ENCODE measurements around the gene TOX2.

The TOX2 gene, protein sequence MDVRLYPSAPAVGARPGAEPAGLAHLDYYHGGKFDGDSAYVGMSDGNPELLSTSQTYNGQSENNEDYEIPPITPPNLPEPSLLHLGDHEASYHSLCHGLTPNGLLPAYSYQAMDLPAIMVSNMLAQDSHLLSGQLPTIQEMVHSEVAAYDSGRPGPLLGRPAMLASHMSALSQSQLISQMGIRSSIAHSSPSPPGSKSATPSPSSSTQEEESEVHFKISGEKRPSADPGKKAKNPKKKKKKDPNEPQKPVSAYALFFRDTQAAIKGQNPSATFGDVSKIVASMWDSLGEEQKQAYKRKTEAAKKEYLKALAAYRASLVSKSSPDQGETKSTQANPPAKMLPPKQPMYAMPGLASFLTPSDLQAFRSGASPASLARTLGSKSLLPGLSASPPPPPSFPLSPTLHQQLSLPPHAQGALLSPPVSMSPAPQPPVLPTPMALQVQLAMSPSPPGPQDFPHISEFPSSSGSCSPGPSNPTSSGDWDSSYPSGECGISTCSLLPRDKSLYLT

DNA sequence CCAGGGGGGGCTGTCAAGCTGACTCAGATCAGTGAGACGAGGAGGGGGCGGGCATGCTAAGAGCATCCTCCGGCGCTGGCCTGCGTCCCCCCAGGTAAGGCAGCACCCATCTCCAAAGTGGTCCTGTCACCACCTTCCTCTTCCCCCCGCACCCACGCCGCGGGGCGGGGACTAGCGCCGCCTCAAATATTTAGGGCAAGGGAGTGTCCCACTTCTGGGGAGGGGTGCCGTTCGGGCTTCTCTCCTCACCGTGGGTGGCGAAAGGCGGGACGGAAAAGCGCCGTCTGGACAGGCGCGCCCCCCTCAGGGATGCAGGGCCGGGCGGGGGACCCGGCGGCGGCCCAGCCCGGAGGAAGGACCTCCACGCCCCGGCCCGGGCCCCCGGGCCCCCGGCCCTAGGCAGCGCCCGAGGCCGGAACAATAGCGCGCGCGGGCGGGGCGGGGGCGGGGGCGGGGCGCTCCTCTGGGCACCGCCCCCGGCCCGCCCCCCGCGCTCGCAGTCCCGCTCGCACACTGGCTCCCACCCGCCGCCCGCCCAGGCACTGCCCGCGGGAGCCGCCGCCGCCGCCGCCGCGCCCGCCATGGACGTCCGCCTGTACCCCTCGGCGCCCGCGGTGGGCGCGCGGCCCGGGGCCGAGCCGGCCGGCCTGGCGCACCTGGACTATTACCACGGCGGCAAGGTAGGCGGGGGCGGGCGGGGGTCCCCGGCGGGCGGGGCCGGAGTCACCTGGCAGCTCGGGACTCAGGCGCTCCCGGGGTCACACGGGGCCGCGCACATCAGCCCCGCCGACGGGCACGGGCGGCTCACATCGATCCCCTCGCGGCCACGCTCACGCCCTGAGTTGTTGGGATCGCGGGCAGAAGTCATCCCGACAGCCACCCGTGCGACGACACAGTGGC, at the start of gene TOX2:
Gene TOX2 (plus strand): TSS at position 542 of the 900 bp plus-strand sequence. CDS start 40 bp downstream, at position 582.
- DNase-seq = peak; percentile 33

DNA sequence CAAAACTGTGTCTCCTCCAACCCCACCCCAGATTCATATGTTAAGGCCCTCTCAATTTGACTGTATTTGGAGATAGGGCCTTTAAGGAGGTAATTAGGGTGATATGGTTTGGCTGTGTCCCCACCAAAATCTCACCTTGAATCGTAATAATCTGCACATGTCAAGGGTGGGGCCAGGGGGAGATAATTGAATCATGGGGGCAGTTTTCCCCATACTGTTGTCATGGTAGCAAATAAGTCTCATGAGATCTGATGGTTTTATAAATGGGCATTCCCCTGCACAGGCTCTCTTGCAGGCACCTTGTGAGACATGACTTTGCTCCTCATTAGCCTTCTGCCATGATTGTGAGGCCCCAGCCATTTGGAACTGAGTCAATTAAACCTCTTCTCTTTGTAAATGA, 46.6 kb upstream of the TOX2 start:
- no peak for DNase-seq

DNA sequence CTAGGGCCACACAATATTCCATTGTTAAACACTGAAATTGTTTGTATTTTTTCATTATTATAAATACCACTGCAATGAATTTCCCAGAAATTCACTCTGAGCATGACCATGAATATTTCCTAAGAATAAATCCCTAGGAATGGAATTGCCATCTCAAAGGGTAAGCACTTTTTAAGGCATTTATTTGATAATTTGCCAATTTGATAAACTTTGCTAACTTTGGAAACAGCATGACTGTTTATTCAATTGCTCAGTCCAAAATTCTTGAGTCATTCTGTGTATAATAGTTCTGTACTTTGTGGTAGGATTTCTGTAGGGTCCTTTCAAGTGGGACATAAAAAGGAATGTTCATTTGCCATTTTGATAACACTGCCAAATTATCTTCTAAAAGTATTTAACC, 44.2 kb upstream of the TOX2 start:
- no peak for DNase-seq

DNA sequence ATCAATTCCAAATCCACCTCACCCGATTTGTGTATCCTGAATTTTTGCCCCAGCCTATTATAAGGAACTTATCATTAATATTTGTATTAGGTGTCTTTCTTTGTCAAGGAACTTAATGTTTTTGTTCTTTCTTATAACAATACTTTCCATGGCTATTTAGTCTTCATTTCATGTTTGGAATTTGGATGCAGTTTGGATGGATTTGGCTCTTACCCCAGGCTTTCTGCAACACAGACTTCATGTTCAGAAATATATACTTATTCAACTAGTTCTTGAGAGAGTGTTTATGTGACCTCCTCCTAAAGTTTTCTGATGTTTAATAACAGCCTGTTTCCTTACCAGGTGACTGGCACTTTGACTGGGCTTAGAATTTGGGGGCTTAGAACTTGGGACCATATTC, 35.9 kb upstream of the TOX2 start:
- no peak for DNase-seq

DNA sequence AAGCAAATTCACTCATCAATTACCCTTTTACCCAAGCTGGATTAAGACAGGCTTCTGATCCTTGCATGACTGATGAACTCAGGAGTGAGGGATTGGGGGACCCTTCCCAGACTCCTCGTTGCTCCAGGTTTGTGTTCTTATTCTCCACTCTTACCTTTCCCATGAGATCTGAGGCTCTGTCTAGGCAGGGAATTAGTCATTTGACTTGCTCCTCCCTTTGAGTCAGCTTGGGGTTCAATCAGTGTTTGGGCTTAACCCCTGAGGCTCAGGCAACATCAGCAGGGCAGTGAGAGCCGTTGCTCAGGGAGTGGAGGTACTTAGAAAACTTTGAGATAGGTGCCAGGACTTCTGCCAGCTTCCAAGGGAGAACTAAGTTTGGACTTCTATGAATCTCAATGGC, 20.7 kb upstream of the TOX2 start:
- DNase-seq = no peak

DNA sequence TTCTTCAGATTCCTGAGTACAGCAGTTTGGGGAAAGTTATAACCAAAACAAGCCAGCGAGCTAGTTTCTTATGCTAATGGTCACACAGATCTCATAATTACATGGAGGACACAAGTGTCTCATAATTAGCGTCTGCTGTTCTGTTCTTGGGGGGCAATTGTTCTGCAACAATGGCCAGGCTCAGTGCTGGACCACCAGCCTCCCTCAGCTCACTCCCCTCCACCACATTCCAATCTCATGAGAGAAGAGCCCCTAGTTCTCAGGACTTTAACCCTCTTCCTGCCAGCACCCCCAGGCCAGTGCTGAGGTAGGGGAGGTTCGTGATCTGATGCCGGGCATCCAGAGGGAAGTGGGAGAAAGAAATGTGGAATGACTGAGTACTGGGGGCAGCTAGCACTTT, 20.2 kb upstream of the TOX2 start:
- no peak for DNase-seq

DNA sequence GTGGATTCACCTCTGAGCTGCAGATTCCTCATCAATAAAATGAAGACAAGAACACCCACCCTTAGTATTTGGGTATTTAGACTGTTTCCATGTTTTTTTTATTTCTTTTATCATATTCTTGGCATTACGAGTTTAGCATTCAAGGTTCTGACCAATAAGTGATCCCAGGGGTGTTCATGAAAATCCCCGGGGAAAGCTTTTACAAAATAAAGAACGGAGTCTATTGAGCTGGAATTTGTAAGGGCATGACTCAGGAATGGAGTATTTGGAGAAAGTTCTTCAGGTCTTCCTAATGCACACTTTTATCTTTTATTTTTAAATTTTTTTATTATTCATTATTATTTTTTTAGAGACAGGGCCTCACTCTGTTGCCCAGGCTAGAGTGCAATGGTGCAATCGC, 19.4 kb upstream of the TOX2 start:
- DNase-seq = no peak

- DNase-seq = no peak
These were observed 15.2 kb upstream of the TOX2 start for GRCh38 chr20:43899274-43900120.

- DNase-seq = no peak
These were observed 14.6 kb upstream of the TOX2 start for GRCh38 chr20:43900121-43900466.

DNA sequence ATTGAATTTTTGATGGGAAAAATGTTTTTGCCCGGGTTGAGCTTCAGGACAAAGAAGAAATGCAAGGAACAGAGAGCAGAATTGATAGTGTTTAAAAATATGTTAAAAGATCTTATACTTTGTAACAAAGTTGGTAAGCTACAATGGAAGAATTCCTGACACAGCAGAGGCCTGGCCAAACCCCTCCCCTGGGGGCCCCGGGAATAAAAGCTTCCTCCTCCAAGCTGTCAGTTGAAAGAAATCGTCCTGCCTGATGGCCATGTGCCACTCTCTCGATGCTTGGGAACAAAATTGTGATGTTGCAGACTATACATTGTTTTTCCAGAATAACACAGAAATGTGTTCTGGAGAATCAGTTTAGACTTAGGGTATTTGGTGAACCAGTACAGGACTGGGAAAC, 14.2 kb upstream of the TOX2 start:
- no peak for DNase-seq

- no peak for DNase-seq
These were observed 13.4 kb upstream of the TOX2 start for GRCh38 chr20:43901296-43901695.

- no peak for DNase-seq
These were observed 10.5 kb upstream of the TOX2 start for GRCh38 chr20:43903953-43904826.

GRCh38 chr20:43904827-43905177, 9.8 kb upstream of the TOX2 start:
- DNase-seq = no peak

- DNase-seq = no peak
These were observed 8.1 kb upstream of the TOX2 start for GRCh38 chr20:43906505-43907034.

DNA sequence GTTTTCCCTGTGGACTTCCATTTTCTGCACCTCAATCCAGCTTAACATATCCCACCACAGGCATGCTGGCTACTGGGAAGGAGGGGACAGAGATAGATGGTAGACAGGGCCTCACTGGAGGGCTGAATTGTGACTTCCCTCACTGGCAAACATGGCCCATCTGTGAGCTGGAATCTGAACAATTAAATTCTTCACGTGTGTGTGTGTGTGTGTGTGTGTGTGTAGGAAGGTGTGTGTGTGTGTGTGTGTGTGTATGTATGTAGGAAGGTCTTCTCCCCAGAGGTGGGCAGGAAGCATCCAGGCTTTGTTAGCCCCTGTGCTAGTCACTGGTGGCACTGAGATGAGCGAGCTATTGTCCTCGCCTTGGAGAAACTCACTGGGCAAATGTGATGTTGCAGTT, 5.4 kb upstream of the TOX2 start:
- DNase-seq = no peak

DNA sequence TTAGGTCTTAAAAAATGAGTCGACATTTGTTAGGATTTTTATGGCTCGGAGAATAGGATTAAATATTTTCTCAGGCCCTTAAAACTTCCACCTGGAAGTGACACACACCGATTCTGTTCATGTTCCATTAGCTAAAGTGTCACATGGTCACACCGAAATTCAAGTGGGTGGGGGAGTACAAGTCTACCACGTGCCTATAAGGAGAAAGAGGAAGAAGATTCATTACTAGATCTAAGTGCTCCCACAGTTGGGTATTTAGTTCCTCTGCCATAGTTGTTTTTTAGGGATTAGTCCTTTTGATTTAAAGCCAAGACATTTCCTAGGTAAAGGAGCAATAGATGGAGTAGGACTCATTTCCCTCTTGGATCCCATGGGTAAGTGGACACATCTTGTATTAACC, 4.9 kb upstream of the TOX2 start:
- DNase-seq = no peak

DNA sequence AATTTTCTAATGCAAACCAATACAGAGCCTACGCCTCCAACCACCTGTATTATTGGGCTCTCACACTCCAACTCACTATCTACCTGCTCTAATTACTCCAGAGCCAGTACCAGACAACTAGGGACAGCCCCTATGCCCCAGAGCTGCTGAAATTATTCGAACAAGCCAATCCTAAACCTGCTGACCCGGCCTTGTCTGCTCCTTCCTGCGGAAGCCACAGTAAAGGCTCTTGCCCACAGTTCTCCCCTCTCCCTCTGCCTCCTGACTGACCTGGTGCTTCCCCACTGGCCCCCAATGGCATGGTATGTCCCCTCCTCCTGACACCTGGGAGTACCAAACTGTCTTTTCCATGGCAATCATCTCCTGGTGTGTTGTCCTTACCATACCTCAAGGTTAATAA, 4.1 kb upstream of the TOX2 start:
- DNase-seq = no peak

DNA sequence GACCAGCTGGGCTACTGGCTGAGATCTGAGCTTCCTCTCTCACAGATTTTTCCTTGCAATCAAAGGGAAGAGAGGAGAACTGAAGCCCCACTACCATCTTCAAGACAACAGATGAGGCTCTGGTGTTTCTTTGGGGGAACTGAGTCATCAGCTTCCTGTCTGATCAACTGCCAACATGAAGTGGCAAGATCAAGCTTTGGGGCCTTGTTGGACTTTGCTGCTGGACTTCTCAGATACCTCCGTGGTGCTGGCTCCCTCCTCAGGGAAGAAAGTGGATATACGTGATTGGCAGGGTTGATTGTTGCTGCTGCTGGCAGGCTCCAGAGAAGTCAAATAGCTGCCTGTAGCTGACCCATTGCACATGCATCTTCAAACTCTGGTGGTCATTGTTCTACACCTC, 3.6 kb upstream of the TOX2 start:
- peak; percentile 16 for DNase-seq

- no peak for DNase-seq
These were observed 1.2 kb upstream of the TOX2 start for GRCh38 chr20:43913291-43914025.

DNA sequence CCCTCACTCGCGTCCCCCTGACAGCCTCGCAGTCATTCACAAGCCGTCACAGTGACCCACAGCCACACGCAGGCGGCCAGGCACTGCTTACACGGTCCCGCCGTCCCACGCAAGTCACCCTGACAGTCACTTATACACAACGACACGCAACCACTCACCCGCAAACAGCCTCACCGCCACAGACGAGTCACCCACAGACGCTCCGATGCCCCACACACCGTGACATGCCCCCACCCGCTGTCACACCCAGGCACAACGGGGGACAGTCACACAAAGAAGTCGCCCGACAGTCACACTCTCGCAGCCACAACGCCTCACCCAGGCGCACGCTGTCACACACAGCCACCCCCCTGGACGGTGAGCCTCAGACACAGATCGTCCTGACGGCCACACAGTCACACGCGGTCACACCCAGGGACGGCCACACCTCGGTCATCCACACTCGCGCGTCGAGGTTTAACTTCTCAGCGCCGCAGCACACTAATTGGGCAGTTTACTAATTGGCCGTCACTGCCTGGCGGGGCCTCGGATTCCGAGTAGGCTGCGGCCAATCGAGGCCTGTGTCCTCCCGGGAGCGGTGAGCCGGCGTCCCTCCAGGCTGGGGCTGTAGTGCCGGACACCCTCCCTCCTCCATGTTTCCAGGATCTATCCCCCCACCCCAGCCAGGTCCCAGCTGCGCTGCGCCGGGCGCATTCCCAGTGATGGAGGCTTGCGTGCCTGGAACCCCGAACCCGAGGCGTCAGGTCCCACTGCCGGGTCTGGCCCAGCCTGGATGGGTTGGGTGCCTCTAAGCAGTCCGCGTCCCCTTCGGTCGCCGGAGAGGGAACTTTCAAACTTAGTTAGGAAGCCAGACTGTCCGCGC, 790 bp downstream of the TOX2 start:
- DNase-seq = peak; percentile 33
